Subcutaneous abdominal adipose tissue (tissue), 5 donors: ENCODE results near the gene SKAP1.

ENCODE experiments used
- H3K27ac ChIP-seq: one replicate; pipeline ENCODE4 v1.7.0; 2013; ENCODE audit warnings: low read depth, mild to moderate bottlenecking, inconsistent platforms, low read length, moderate library complexity
- H3K27me3 ChIP-seq, 5 donors: one replicate each; pipeline ENCODE4 v1.7.0; 2013; ENCODE audit warnings: low read length in 5 of 5, inconsistent platforms in 1 of 5; ENCODE audit not compliant: control insufficient read depth in 5 of 5, insufficient read depth in 4 of 5
- H3K36me3 ChIP-seq, 5 donors: one replicate each; pipeline ENCODE4 v1.7.0; 2013; ENCODE audit warnings: low read length in 5 of 5; ENCODE audit not compliant: control insufficient read depth in 5 of 5, insufficient read depth in 5 of 5
- H3K4me1 ChIP-seq, 5 donors: one replicate each; pipeline ENCODE4 v1.7.0; 2013; ENCODE audit warnings: low read length in 5 of 5, mild to moderate bottlenecking in 3 of 5, moderate library complexity in 1 of 5; ENCODE audit not compliant: control insufficient read depth in 5 of 5, insufficient read depth in 5 of 5
- H3K4me3 ChIP-seq, 5 donors: one replicate each; pipeline ENCODE4 v1.7.0; 2013; ENCODE audit warnings: low read length in 5 of 5, low read depth in 1 of 5
- H3K9ac ChIP-seq, 5 donors: one replicate each; pipeline ENCODE4 v1.7.0; 2013; ENCODE audit warnings: low read length in 5 of 5, mild to moderate bottlenecking in 4 of 5, moderate library complexity in 3 of 5
- H3K9me3 ChIP-seq, 5 donors: one replicate each; pipeline ENCODE4 v1.7.0; 2013; ENCODE audit warnings: low read length in 5 of 5; ENCODE audit not compliant: control insufficient read depth in 5 of 5
- donor health status: healthy.
- donor health status: healthy.
- donor health status: healthy.
- donor health status: healthy.
- donor health status: healthy.

The SKAP1 gene

GRCh38 chr17:48148854-48149786, 280.9 kb downstream of the SKAP1 start:
- peaks cover 0 to 3% (median 2%) of the 10 kb centered on the region in 5 donors for H3K4me1 ChIP-seq
- H3K36me3 ChIP-seq, result no peaks in the 10 kb centered on the region
- peaks cover 7 to 27% (median 17%) of the 10 kb centered on the region in 5 donors for H3K27me3 ChIP-seq
- H3K4me3 ChIP-seq, result no peak overlapping the region
- H3K9ac ChIP-seq, result no peak overlapping the region
- H3K9me3 ChIP-seq, result no peaks in the 10 kb centered on the region
- H3K27ac ChIP-seq, result no peak overlapping the region

- H3K4me3 ChIP-seq, result no peak overlapping the region
- H3K27ac ChIP-seq, result no peak overlapping the region
- no peak overlapping the region for H3K9ac ChIP-seq
- H3K4me1 ChIP-seq, result no peaks in the 10 kb centered on the region
- no peaks in the 10 kb centered on the region for H3K36me3 ChIP-seq
- peaks cover 13 to 32% (median 21%) of the 10 kb centered on the region in 5 donors for H3K27me3 ChIP-seq
- H3K9me3 ChIP-seq, result no peaks in the 10 kb centered on the region
Measured at GRCh38 chr17:48148029-48148770, 281.8 kb downstream of the SKAP1 start.

- Histone ChIP-seq H3K27me3 (peaks cover 10 to 32% (median 17%) of the 10 kb centered on the region in 5 donors), H3K36me3 (no peaks in the 10 kb centered on the region), H3K9ac (no peak overlapping the region), H3K9me3 (no peaks in the 10 kb centered on the region), H3K4me1 (no peaks in the 10 kb centered on the region), H3K4me3 (no peak overlapping the region), H3K27ac (no peak overlapping the region)
Measured at GRCh38 chr17:48144976-48145798, 284.8 kb downstream of the SKAP1 start.

- no peak overlapping the region for H3K9ac ChIP-seq
- H3K27me3 ChIP-seq, result peaks cover 5 to 25% (median 12%) of the 10 kb centered on the region in 5 donors
- no peak overlapping the region for H3K27ac ChIP-seq
- peaks cover 0 to 6% (median 0%) of the 10 kb centered on the region in 5 donors for H3K4me1 ChIP-seq
- no peak overlapping the region for H3K4me3 ChIP-seq
- H3K36me3 ChIP-seq, result no peaks in the 10 kb centered on the region
- H3K9me3 ChIP-seq, result no peaks in the 10 kb centered on the region
Measured at GRCh38 chr17:48144231-48144630, 285.8 kb downstream of the SKAP1 start.

GRCh38 chr17:48143629-48144028, 286.4 kb downstream of the SKAP1 start:
- Histone ChIP-seq H3K9ac (no peak overlapping the region), H3K27me3 (peaks cover 5 to 20% (median 11%) of the 10 kb centered on the region in 5 donors), H3K9me3 (no peaks in the 10 kb centered on the region), H3K27ac (no peak overlapping the region), H3K4me3 (no peak overlapping the region), H3K4me1 (peaks cover 0 to 6% (median 0%) of the 10 kb centered on the region in 5 donors), H3K36me3 (no peaks in the 10 kb centered on the region)

GRCh38 chr17:48139944-48140343, 290.1 kb downstream of the SKAP1 start:
- Histone ChIP-seq H3K4me3 (no peak overlapping the region), H3K9ac (no peak overlapping the region), H3K9me3 (no peaks in the 10 kb centered on the region), H3K4me1 (peaks cover 0 to 6% (median 3%) of the 10 kb centered on the region in 5 donors), H3K27me3 (peaks cover 5 to 10% (median 9%) of the 10 kb centered on the region in 5 donors), H3K27ac (no peak overlapping the region), H3K36me3 (no peaks in the 10 kb centered on the region)

- Histone ChIP-seq H3K27me3 (peaks cover 0 to 2% (median 0%) of the 10 kb centered on the region in 5 donors), H3K4me3 (no peak overlapping the region), H3K36me3 (no peaks in the 10 kb centered on the region), H3K9ac (no peak overlapping the region), H3K9me3 (no peaks in the 10 kb centered on the region), H3K27ac (no peak overlapping the region), H3K4me1 (peaks cover 0 to 6% (median 3%) of the 10 kb centered on the region in 5 donors)
Measured at GRCh38 chr17:48137656-48138055, 292.4 kb downstream of the SKAP1 start.

- peaks cover 0 to 9% (median 3%) of the 10 kb centered on the region in 5 donors for H3K4me1 ChIP-seq
- H3K27ac ChIP-seq, result no peak overlapping the region
- H3K36me3 ChIP-seq, result no peaks in the 10 kb centered on the region
- peaks cover 0 to 3% (median 0%) of the 10 kb centered on the region in 5 donors for H3K27me3 ChIP-seq
- H3K9me3 ChIP-seq, result no peaks in the 10 kb centered on the region
- H3K9ac ChIP-seq, result no peak overlapping the region
- no peak overlapping the region for H3K4me3 ChIP-seq
Measured at GRCh38 chr17:48134912-48135480, 295.0 kb downstream of the SKAP1 start.

- H3K9ac ChIP-seq, result no peak overlapping the region
- H3K9me3 ChIP-seq, result no peaks in the 10 kb centered on the region
- no peaks in the 10 kb centered on the region for H3K36me3 ChIP-seq
- no peak overlapping the region for H3K27ac ChIP-seq
- peaks cover 0 to 5% (median 0%) of the 10 kb centered on the region in 5 donors for H3K4me1 ChIP-seq
- H3K27me3 ChIP-seq, result peaks cover 0 to 3% (median 0%) of the 10 kb centered on the region in 5 donors
- no peak overlapping the region for H3K4me3 ChIP-seq
Measured at GRCh38 chr17:48132385-48132784, 297.6 kb downstream of the SKAP1 start.
